BLaER1 treated with 17β-estradiol and CSF1 and Interleukin-3, amounts not matched to agents 10 nM and 100 nM (cell line): ENCODE measurements around the gene PRTN3.
A peak's percentile ranks its signal among the peaks of the same experiment; 100 is the strongest.

ENCODE experiments used
- H3K27ac ChIP-seq, 11 experiments: shearing (Covaris generic); formaldehyde crosslinking; 2 replicates each; pipeline ENCODE4 v1.8.1; 2022
- H3K27me3 ChIP-seq, 11 experiments: shearing (Covaris generic); formaldehyde crosslinking; 2 replicates each; pipeline ENCODE4 v1.8.1; 2022
- H3K36me3 ChIP-seq, 11 experiments: shearing (Covaris generic); formaldehyde crosslinking; 2 replicates each; pipeline ENCODE4 v1.8.1; 2022
- H3K4me1 ChIP-seq, 10 experiments: shearing (Covaris generic); formaldehyde crosslinking; 2 replicates each; pipeline ENCODE4 v1.8.1; 2022
- H3K4me2 ChIP-seq, 11 experiments: shearing (Covaris generic); formaldehyde crosslinking; 2 replicates each; pipeline ENCODE4 v1.8.1; 2022
- H3K4me3 ChIP-seq, 10 experiments: shearing (Covaris generic); formaldehyde crosslinking; 2 replicates each; pipeline ENCODE4 v1.8.1; 2022
- H3K9ac ChIP-seq, 11 experiments: shearing (Covaris generic); formaldehyde crosslinking; 2 replicates each; pipeline ENCODE4 v1.8.1; 2022
- H3K9me3 ChIP-seq, 11 experiments: shearing (Covaris generic); formaldehyde crosslinking; replicated peaks in 1 of 11; 2 replicates each; pipeline ENCODE4 v1.8.1; 2022
- H4K20me1 ChIP-seq, 11 experiments: shearing (Covaris generic); formaldehyde crosslinking; 2 replicates each; pipeline ENCODE4 v1.8.1; 2022
- Cebpa-rat ChIP-seq, 11 experiments: shearing (Covaris generic); IDR thresholded peaks; 2 replicates each; pipeline ENCODE4 v1.8.1; 2022

The PRTN3 gene

DNA sequence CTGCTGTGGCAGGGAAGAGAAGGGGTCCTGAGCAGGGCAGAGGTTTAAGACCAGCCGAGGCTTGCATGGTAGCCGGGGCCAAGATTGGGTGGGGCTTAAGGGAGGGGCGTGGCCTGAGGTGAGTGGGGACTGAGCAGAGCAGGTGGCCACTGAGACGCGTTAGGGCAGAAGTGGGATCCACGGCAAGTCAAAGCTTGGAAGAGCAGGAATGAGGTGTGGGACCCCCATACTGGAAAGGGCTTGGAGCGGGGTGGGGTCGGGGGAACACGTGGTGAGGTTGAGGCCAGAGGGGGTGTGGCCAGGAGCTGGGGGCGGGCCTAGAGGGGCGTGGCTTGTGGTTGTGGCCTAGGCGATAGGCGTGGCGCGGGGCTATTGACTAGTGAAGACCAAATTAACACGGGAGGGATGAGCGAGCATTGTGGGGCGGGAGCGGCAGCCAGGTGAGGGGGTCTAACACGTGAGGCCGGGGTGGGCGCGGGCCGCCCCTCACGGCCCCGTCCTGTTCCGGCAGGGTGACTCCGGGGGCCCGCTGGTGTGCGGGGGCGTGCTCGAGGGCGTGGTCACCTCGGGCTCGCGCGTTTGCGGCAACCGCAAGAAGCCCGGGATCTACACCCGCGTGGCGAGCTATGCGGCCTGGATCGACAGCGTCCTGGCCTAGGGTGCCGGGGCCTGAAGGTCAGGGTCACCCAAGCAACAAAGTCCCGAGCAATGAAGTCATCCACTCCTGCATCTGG is 21.9 kb downstream of the PRTN3 start:
- H3K4me2 ChIP-seq = peak overlapping the region; percentile 67 to 89 (median 83)
- H3K9ac ChIP-seq = peak overlapping the region in 3 of 11 experiments; percentile 46 to 58 (median 48); a peak in 1 of 22 replicates
- peak overlapping the region; percentile 18 to 59 (median 46); a peak in 16 of 20 replicates for H3K4me3 ChIP-seq
- peak overlapping the region in 2 of 11 experiments; percentile 62 to 63; a peak in 4 of 22 replicates for H3K27ac ChIP-seq
- H3K36me3 ChIP-seq = peaks cover 0 to 14% (median 4%) of the 10 kb centered on the region in 11 experiments; a peak in 18 of 22 replicates
- TF ChIP-seq Cebpa-rat (IDR thresholded peaks at IDR 0.05) = no peak
- peaks cover 31 to 63% (median 51%) of the 10 kb centered on the region in 10 experiments for H3K4me1 ChIP-seq
- peaks cover 0 to 5% (median 0%) of the 10 kb centered on the region in 11 experiments; a peak in 1 of 22 replicates for H3K9me3 ChIP-seq
- peaks cover 0 to 29% (median 5%) of the 10 kb centered on the region in 11 experiments; a peak in 11 of 22 replicates for H4K20me1 ChIP-seq
- peaks cover 30 to 57% (median 51%) of the 10 kb centered on the region in 11 experiments for H3K27me3 ChIP-seq

DNA sequence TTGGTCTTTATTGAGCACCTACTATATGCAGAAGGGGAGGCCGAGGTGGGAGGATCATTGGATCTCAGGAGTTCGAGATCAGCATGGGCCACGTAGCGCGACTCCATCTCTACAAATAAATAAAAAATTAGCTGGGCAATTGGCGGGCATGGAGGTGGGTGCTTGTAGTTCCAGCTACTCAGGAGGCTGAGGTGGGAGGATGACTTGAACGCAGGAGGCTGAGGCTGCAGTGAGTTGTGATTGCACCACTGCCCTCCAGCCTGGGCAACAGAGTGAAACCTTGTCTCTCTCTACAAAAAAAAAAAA is 22.5 kb downstream of the PRTN3 start:
- Histone ChIP-seq H3K4me1 (peaks cover 32 to 65% (median 56%) of the 10 kb centered on the region in 10 experiments), H3K4me3 (peak overlapping the region; percentile 18 to 59 (median 47); a peak in 17 of 20 replicates), H3K36me3 (peaks cover 4 to 19% (median 9%) of the 10 kb centered on the region in 11 experiments; a peak in 21 of 22 replicates), H3K27ac (peak overlapping the region in 7 of 11 experiments; percentile 29 to 76 (median 58); a peak in 11 of 22 replicates), H3K4me2 (peak overlapping the region; percentile 67 to 89 (median 83)), H3K27me3 (peaks cover 30 to 51% (median 46%) of the 10 kb centered on the region in 11 experiments), H4K20me1 (peaks cover 0 to 34% (median 9%) of the 10 kb centered on the region in 11 experiments; a peak in 11 of 22 replicates), H3K9ac (peak overlapping the region in 10 of 11 experiments; percentile 32 to 65 (median 50); a peak in 12 of 22 replicates), H3K9me3 (peaks cover 0 to 5% (median 0%) of the 10 kb centered on the region in 11 experiments; a peak in 1 of 22 replicates)
- no peak for TF ChIP-seq Cebpa-rat (IDR thresholded peaks at IDR 0.05)

DNA sequence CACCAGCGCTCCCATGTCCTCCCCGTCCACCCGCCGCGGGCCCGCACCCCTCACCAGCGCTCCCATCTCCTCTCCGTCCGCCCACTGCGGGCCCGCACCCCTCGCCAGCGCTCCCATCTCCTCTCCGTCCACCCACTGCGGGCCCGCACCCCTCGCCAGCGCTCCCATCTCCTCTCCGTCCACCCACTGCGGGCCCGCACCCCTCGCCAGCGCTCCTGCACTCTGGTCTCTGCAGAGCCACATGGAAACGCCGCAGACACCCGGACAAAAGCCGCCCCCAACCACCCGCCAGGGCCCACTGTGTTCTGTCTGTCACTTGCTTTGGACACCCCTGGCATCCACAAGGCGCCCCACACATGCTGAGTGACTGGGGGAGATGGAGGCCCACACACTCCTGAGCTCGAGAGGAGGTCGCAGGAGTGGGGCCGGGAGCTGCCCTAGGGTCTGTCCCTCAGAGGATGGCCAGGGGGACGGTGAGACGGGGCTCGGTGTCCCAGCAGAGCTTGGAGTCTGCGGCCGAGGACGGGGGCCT is 26.0 kb downstream of the PRTN3 start:
- H3K4me3 ChIP-seq = no peak overlapping the region
- H3K27me3 ChIP-seq = peaks cover 3 to 16% (median 12%) of the 10 kb centered on the region in 11 experiments
- peaks cover 31 to 49% (median 37%) of the 10 kb centered on the region in 11 experiments for H3K36me3 ChIP-seq
- H3K4me1 ChIP-seq = peaks cover 28 to 54% (median 49%) of the 10 kb centered on the region in 10 experiments
- H3K9ac ChIP-seq = peak overlapping the region in 9 of 11 experiments; percentile 31 to 71 (median 53); a peak in 12 of 22 replicates
- H3K27ac ChIP-seq = peak overlapping the region in 2 of 11 experiments; percentile 13 to 36; a peak in 4 of 22 replicates
- H4K20me1 ChIP-seq = peaks cover 0 to 51% (median 13%) of the 10 kb centered on the region in 11 experiments; a peak in 9 of 22 replicates
- no peaks in the 10 kb centered on the region for H3K9me3 ChIP-seq
- TF ChIP-seq Cebpa-rat (IDR thresholded peaks at IDR 0.05) = no peak
- H3K4me2 ChIP-seq = peak overlapping the region in 8 of 11 experiments; percentile 60 to 81 (median 74); a peak in 16 of 22 replicates

DNA sequence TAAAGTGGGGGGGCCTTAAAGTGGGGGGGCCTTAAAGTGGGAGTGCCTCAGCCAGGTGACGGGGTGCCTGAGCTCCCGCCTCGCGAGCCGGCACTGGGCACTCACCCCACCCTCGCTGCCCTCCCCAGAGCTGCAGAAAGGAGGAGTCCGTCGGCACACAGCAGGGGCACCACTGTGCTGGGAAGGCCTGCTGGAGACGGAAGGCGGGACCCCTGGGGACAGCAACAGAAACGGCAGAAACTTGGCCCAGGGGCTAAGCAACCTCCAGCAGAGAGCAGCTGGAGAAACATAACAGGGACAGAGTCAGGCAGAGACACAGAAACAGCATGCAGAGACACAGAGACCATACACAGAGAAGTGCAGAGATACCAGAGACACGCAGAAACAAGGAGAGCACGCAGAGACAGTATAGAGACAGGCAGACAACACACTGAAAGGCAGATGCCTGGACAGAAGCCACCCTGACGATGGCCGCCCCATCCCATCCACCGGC is 26.5 kb downstream of the PRTN3 start:
- H4K20me1 ChIP-seq = peaks cover 0 to 51% (median 13%) of the 10 kb centered on the region in 11 experiments; a peak in 11 of 22 replicates
- peak overlapping the region in 4 of 11 experiments; percentile 13 to 50 (median 31); a peak in 5 of 22 replicates for H3K27ac ChIP-seq
- H3K9ac ChIP-seq = peak overlapping the region in 10 of 11 experiments; percentile 30 to 71 (median 52); a peak in 17 of 22 replicates
- TF ChIP-seq Cebpa-rat (IDR thresholded peaks at IDR 0.05) = no peak
- peak overlapping the region in 9 of 11 experiments; percentile 60 to 81 (median 71); a peak in 17 of 22 replicates for H3K4me2 ChIP-seq
- H3K4me3 ChIP-seq = no peak overlapping the region
- no peaks in the 10 kb centered on the region for H3K9me3 ChIP-seq
- peaks cover 31 to 49% (median 37%) of the 10 kb centered on the region in 11 experiments for H3K36me3 ChIP-seq
- peaks cover 33 to 59% (median 54%) of the 10 kb centered on the region in 10 experiments for H3K4me1 ChIP-seq
- peaks cover 3 to 13% (median 11%) of the 10 kb centered on the region in 11 experiments; a peak in 18 of 22 replicates for H3K27me3 ChIP-seq

DNA sequence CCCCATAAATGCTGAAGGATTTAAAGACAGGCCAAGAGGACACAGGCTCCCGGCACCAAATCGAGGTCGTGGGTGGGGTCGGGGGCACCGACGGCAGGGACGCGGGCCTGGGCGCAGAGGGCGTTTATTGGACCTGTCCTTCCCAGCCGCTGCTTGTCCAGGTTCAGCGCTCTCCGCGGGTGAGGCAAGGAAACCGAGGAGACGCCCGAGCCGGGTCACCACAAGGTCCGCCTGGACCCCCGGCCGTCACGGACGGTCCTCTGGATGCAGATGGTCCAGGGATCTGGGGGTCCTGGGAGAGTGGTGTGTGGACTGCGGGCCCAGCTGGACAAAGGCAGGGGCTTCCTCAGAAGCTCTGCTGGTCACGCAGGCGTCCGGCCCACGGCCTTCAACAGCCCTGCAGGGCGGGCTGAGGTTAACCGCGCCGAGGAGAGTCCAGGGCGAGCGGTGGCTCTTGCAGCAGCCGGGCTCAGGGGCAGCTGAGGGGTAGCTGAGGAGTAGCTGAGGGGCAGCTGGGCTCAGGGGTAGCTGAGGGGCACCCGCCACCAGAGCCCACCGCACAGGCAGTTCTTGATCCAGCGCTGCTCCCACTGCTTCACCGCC is 27.2 kb downstream of the PRTN3 start:
- peak overlapping the region in 9 of 11 experiments; percentile 31 to 71 (median 53); a peak in 15 of 22 replicates for H3K9ac ChIP-seq
- peaks cover 0 to 51% (median 13%) of the 10 kb centered on the region in 11 experiments; a peak in 11 of 22 replicates for H4K20me1 ChIP-seq
- peaks cover 0 to 7% (median 5%) of the 10 kb centered on the region in 11 experiments; a peak in 18 of 22 replicates for H3K27me3 ChIP-seq
- H3K36me3 ChIP-seq = peaks cover 31 to 49% (median 37%) of the 10 kb centered on the region in 11 experiments
- H3K9me3 ChIP-seq = no peaks in the 10 kb centered on the region
- H3K4me3 ChIP-seq = no peak overlapping the region
- no peak for TF ChIP-seq Cebpa-rat (IDR thresholded peaks at IDR 0.05)
- H3K4me2 ChIP-seq = peak overlapping the region in 9 of 11 experiments; percentile 60 to 81 (median 71); a peak in 18 of 22 replicates
- peaks cover 31 to 56% (median 52%) of the 10 kb centered on the region in 10 experiments for H3K4me1 ChIP-seq
- H3K27ac ChIP-seq = peak overlapping the region in 4 of 11 experiments; percentile 19 to 50 (median 31); a peak in 5 of 22 replicates

DNA sequence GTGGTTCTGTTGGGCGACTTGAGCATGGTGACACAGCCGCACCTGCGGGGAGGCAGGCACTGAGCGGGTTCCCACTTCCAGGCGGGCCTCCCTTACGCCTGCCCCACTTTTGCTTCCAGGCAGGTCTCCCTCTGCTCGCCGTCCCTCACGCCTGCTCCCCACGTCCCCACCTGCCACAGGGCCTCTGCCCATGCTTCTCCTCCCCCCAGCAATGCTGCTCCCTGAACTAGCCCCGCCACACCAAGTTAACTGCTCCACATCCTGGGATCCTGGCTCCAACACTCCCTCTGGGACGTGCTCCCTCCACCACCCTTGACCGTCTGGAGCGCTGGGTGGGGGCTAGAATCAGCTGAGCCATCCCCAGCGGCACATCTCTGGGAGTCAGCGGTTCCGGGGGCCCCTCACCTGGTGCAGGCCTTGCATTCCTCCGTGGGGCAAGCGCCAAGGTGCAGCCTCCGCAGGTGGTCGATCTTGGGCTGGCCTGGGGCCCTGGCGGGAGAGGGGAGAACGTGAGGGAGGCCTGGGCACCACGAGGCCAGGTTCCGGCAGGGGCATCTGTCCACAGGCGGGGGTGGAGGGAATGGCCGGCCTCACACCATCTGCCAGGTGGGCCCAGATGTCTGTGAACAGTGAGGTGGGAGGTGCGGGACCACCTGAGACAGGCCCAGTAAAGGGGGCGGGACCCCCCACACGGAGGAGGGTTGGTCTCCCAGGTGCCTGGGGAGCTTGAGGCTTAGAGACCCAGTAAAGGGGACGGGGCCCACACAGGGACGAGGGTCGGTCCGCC is 27.9 kb downstream of the PRTN3 start:
- Histone ChIP-seq H3K9me3 (no peaks in the 10 kb centered on the region), H4K20me1 (peaks cover 0 to 54% (median 13%) of the 10 kb centered on the region in 11 experiments; a peak in 15 of 22 replicates), H3K27ac (peak overlapping the region in 5 of 11 experiments; percentile 10 to 50 (median 44); a peak in 7 of 22 replicates), H3K36me3 (peaks cover 32 to 53% (median 40%) of the 10 kb centered on the region in 11 experiments), H3K27me3 (0 out of 22 replicates have a peak, but pooled peaks cover 0 to under 1% (median 0%) of the 10 kb centered on the region in 11 experiments), H3K4me3 (no peak overlapping the region), H3K4me2 (peak overlapping the region; percentile 32 to 81 (median 69); a peak in 19 of 22 replicates), H3K9ac (peak overlapping the region in 9 of 11 experiments; percentile 20 to 71 (median 51); a peak in 11 of 22 replicates), H3K4me1 (peaks cover 24 to 53% (median 49%) of the 10 kb centered on the region in 10 experiments)
- TF ChIP-seq Cebpa-rat (IDR thresholded peaks at IDR 0.05) = no peak
